Gastroesophageal sphincter (tissue), 3 donors: ENCODE results near the gene COL20A1.

Experiments used
- EP300 ChIP-seq: sonication (generic); formaldehyde crosslinking; IDR thresholded peaks from one replicate; pipeline ENCODE4 v1.6.1; 2017; ENCODE audit warnings: antibody characterized with exemption, mild to moderate bottlenecking
- POLR2A ChIP-seq, 2 donors: fragments of 450-650 bp; IDR thresholded peaks; one replicate each; pipeline ENCODE4 v1.6.1; 2017; ENCODE audit warnings: antibody characterized with exemption in 2 of 2, mild to moderate bottlenecking in 2 of 2, moderate library complexity in 1 of 2
- POLR2AphosphoS5 ChIP-seq: sonication (generic); formaldehyde crosslinking; IDR thresholded peaks from one replicate; pipeline ENCODE4 v1.6.1; 2017; ENCODE audit warnings: antibody characterized with exemption
- TF ChIP-seq, protein P1 (sequence below), 4 experiments: fragments of 200-600 bp in 2 of 4; fragments of 450-650 bp in 2 of 4; sonication (generic) in 1 of 4; IDR thresholded peaks; one replicate each; pipeline ENCODE4 v1.5.1; 2017 to 2019; ENCODE audit warnings: antibody characterized with exemption in 4 of 4, mild to moderate bottlenecking in 2 of 4, moderate library complexity in 2 of 4

DNA sequence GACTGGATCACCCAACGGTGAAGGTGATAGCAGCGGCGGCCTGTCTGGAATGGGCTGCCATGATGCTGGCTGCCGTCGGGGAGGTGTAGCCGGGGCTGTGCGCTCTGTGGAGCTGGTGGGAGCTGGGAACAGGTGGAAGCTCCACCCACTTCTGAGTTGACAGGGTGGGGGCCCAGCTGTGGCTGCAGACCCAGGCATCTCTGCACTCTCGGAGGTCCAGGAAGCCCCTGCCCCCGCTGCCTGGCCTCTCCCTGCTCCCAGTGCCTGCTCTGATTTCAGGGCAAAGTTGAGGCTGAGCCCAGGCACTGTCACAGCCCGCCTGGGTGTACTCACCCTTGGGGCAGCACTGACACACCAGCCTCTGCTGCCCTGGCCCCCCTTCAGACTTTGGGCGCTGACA lies 86.3 kb downstream of the COL20A1 start:
- TF ChIP-seq, protein P1, sequence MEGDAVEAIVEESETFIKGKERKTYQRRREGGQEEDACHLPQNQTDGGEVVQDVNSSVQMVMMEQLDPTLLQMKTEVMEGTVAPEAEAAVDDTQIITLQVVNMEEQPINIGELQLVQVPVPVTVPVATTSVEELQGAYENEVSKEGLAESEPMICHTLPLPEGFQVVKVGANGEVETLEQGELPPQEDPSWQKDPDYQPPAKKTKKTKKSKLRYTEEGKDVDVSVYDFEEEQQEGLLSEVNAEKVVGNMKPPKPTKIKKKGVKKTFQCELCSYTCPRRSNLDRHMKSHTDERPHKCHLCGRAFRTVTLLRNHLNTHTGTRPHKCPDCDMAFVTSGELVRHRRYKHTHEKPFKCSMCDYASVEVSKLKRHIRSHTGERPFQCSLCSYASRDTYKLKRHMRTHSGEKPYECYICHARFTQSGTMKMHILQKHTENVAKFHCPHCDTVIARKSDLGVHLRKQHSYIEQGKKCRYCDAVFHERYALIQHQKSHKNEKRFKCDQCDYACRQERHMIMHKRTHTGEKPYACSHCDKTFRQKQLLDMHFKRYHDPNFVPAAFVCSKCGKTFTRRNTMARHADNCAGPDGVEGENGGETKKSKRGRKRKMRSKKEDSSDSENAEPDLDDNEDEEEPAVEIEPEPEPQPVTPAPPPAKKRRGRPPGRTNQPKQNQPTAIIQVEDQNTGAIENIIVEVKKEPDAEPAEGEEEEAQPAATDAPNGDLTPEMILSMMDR (IDR thresholded peaks at IDR 0.05), result no peak
- no peak for TF ChIP-seq EP300
- TF ChIP-seq POLR2A (IDR thresholded peaks at IDR 0.05), result no peak
- no peak for TF ChIP-seq POLR2AphosphoS5
